Trophoblast cell (in vitro differentiated cells and primary cell): Measurements from ENCODE around the gene FYN.

ENCODE experiments used
- DNase-seq, 2 donors: peaks; one replicate each; pipeline ENCODE4 v3.0.0-alpha.2; 2016
- H2AFZ ChIP-seq: 2 replicates; pipeline ENCODE4 v1.6.1; 2013; ENCODE audit warnings: low read length, moderate library complexity, mild to moderate bottlenecking; ENCODE audit not compliant: insufficient read depth, poor library complexity
- H2AK5ac ChIP-seq: 2 replicates; pipeline ENCODE4 v1.6.1; 2013; ENCODE audit warnings: mild to moderate bottlenecking, low read length
- H2BK120ac ChIP-seq: 2 replicates; pipeline ENCODE4 v1.6.1; 2013; ENCODE audit warnings: low read length, mild to moderate bottlenecking, moderate library complexity; ENCODE audit not compliant: insufficient read depth, poor library complexity
- H2BK12ac ChIP-seq: 2 replicates; pipeline ENCODE4 v1.6.1; 2013; ENCODE audit warnings: mild to moderate bottlenecking, low read length, moderate library complexity
- H2BK5ac ChIP-seq: 2 replicates; pipeline ENCODE4 v1.6.1; 2013; ENCODE audit warnings: low read length, low read depth, moderate library complexity, mild to moderate bottlenecking; ENCODE audit not compliant: poor library complexity
- H3K14ac ChIP-seq: 2 replicates; pipeline ENCODE4 v1.6.1; 2013; ENCODE audit warnings: mild to moderate bottlenecking, low read length
- H3K18ac ChIP-seq: 2 replicates; pipeline ENCODE4 v1.6.1; 2013; ENCODE audit warnings: mild to moderate bottlenecking, low read length
- H3K23ac ChIP-seq: 2 replicates; pipeline ENCODE4 v1.6.1; 2013; ENCODE audit warnings: low read length
- H3K27ac ChIP-seq: 2 replicates; pipeline ENCODE4 v1.5.1; 2013; ENCODE audit warnings: low read depth, mild to moderate bottlenecking, inconsistent platforms, low read length, moderate library complexity
- H3K27me3 ChIP-seq: 2 replicates; pipeline ENCODE4 v1.6.1; 2013; ENCODE audit warnings: inconsistent platforms, mild to moderate bottlenecking, low read length, moderate library complexity; ENCODE audit not compliant: insufficient read depth
- H3K36me3 ChIP-seq, 2 experiments: 1 replicate in 1 of 2; 2 replicates in 1 of 2; pipeline ENCODE4 v1.6.1; 2013; ENCODE audit warnings: low read length in 2 of 2, mild to moderate bottlenecking in 2 of 2, moderate library complexity in 1 of 2; ENCODE audit not compliant: insufficient read depth in 2 of 2, control insufficient read depth in 1 of 2
- H3K4ac ChIP-seq: 2 replicates; pipeline ENCODE4 v1.6.1; 2013; ENCODE audit warnings: low read depth, mild to moderate bottlenecking, low read length, moderate library complexity
- H3K4me1 ChIP-seq, 2 experiments: 1 replicate in 1 of 2; 2 replicates in 1 of 2; pipeline ENCODE4 v1.6.1; 2013; ENCODE audit warnings: low read length in 2 of 2, mild to moderate bottlenecking in 2 of 2, moderate library complexity in 1 of 2; ENCODE audit not compliant: insufficient read depth in 2 of 2, control insufficient read depth in 1 of 2
- H3K4me2 ChIP-seq: 2 replicates; pipeline ENCODE4 v1.6.1; 2013; ENCODE audit warnings: inconsistent platforms, mild to moderate bottlenecking, low read length, moderate library complexity
- H3K4me3 ChIP-seq: 2 replicates; pipeline ENCODE4 v1.5.1; 2013; ENCODE audit warnings: mild to moderate bottlenecking, low read depth, low read length, inconsistent platforms
- H3K79me1 ChIP-seq: one replicate; pipeline ENCODE4 v1.6.1; 2013; ENCODE audit warnings: low read length
- H3K79me2 ChIP-seq: 2 replicates; pipeline ENCODE4 v1.6.1; 2013; ENCODE audit warnings: low read length, mild to moderate bottlenecking; ENCODE audit not compliant: control insufficient read depth, insufficient read depth, poor library complexity
- H3K9ac ChIP-seq: 2 replicates; pipeline ENCODE4 v1.6.1; 2013; ENCODE audit warnings: mild to moderate bottlenecking, low read length
- H3K9me3 ChIP-seq: 2 replicates; pipeline ENCODE4 v1.6.1; 2013; ENCODE audit warnings: low read depth, mild to moderate bottlenecking, control low read depth, inconsistent platforms, low read length; ENCODE audit not compliant: insufficient read depth
- H4K12ac ChIP-seq: 2 replicates; pipeline ENCODE4 v1.6.1; 2013; ENCODE audit warnings: low read depth, mild to moderate bottlenecking, low read length, moderate library complexity
- H4K8ac ChIP-seq: 2 replicates; pipeline ENCODE4 v1.6.1; 2013; ENCODE audit warnings: low read depth, mild to moderate bottlenecking, low read length, moderate library complexity
- H4K91ac ChIP-seq: one replicate; pipeline ENCODE4 v1.6.1; 2013; ENCODE audit warnings: low read depth, mild to moderate bottlenecking, low read length, moderate library complexity
- WGBS: extraction: QIAGEN DNeasy Blood & Tissue Kit; methylation state at CpG from one replicate; pipeline ENCODE4 v1.1.7; 2013; ENCODE audit warnings: missing lambda C conversion rate; ENCODE audit not compliant: insufficient read length, insufficient coverage; ENCODE audit errors: extremely low coverage; 5-methylcytosine and 5-hydroxymethylcytosine counted together

Gene FYN

GRCh38 chr6:111825439-111826086, 47.7 kb downstream of the FYN start:
- Histone ChIP-seq H3K4ac (no peak overlapping the region), H3K23ac (no peak overlapping the region), H3K9ac (no peak overlapping the region), H2BK120ac (no peak overlapping the region), H3K27me3 (no peaks in the 10 kb centered on the region), H3K9me3 (no peaks in the 10 kb centered on the region), H3K4me3 (no peak overlapping the region), H3K4me2 (no peak overlapping the region), H3K36me3 (peaks cover 0 to 2% of the 10 kb centered on the region in 2 experiments), H3K18ac (no peak overlapping the region), H3K79me2 (no peaks in the 10 kb centered on the region), H2BK5ac (no peak overlapping the region), H2AK5ac (no peak overlapping the region), H4K91ac (no peak overlapping the region), H3K27ac (no peak overlapping the region), H2AFZ (no peak overlapping the region), H2BK12ac (no peak overlapping the region), H4K8ac (no peak overlapping the region), H3K14ac (no peak overlapping the region), H4K12ac (no peak overlapping the region), H3K4me1 (peaks cover 3 to 9% of the 10 kb centered on the region in 2 experiments), H3K79me1 (no peaks in the 10 kb centered on the region)
- WGBS, result no CpG with 5 or more reads among the region's 4 CpGs
- no peak for DNase-seq

DNA sequence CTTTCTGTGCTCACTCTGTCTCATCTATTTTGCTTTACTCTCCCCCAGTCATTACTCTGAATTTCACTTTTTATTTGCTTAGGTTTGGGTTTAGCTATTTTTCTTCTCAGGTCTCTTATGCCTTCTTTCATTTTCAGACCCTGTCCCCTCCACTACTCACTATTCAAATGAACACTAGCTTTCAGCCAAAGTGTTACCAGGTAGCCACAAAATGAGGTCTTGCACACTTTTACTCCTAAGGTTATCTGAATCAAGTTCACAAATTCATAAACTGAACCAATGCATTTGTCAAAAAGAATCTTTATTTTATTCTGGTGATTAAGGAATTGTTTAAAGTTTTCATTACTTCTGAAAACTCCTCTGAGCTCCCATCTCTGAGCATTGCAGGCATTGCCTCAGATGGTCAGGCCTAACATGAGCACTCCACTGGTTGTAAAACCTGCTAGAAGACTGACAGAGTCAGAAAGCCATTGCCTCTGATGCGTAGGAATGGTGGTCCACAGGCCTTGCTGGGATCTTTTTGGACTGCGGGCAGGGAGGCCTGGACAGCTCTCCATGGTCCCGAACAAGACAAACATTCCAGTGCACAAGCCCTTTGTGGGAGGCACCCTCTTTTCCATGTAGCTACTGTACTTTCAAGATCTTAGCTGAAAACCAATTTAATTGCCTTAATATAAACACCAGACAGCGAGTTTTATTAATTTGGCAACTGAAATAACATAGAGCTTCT, 48.5 kb downstream of the FYN start:
- no CpG with 5 or more reads among the region's 4 CpGs for WGBS
- no peak overlapping the region for H4K8ac ChIP-seq
- no peak overlapping the region for H3K4me2 ChIP-seq
- H4K91ac ChIP-seq, result no peak overlapping the region
- H2BK5ac ChIP-seq, result no peak overlapping the region
- H3K4ac ChIP-seq, result no peak overlapping the region
- no peak overlapping the region for H3K14ac ChIP-seq
- H3K4me3 ChIP-seq, result no peak overlapping the region
- H3K36me3 ChIP-seq, result peaks cover 0 to 2% of the 10 kb centered on the region in 2 experiments
- H3K27me3 ChIP-seq, result no peaks in the 10 kb centered on the region
- no peak overlapping the region for H3K9ac ChIP-seq
- DNase-seq, result no peak
- H3K9me3 ChIP-seq, result no peaks in the 10 kb centered on the region
- no peak overlapping the region for H3K23ac ChIP-seq
- H2AFZ ChIP-seq, result no peak overlapping the region
- H4K12ac ChIP-seq, result no peak overlapping the region
- H2AK5ac ChIP-seq, result no peak overlapping the region
- no peak overlapping the region for H3K27ac ChIP-seq
- H2BK12ac ChIP-seq, result no peak overlapping the region
- H3K79me2 ChIP-seq, result no peaks in the 10 kb centered on the region
- H2BK120ac ChIP-seq, result no peak overlapping the region
- H3K18ac ChIP-seq, result no peak overlapping the region
- H3K79me1 ChIP-seq, result no peaks in the 10 kb centered on the region
- peaks cover 3 to 6% of the 10 kb centered on the region in 2 experiments for H3K4me1 ChIP-seq

GRCh38 chr6:111823831-111824607, 49.2 kb downstream of the FYN start:
- Histone ChIP-seq H3K14ac (no peak overlapping the region), H3K79me2 (no peaks in the 10 kb centered on the region), H3K27me3 (no peaks in the 10 kb centered on the region), H3K36me3 (peaks cover 0 to 2% of the 10 kb centered on the region in 2 experiments), H3K9ac (no peak overlapping the region), H3K79me1 (no peaks in the 10 kb centered on the region), H2BK5ac (no peak overlapping the region), H3K4me3 (no peak overlapping the region), H2AK5ac (no peak overlapping the region), H3K27ac (no peak overlapping the region), H4K12ac (no peak overlapping the region), H3K9me3 (no peaks in the 10 kb centered on the region), H2BK120ac (no peak overlapping the region), H3K4me1 (peaks cover 0 to 2% of the 10 kb centered on the region in 2 experiments), H2AFZ (no peak overlapping the region), H3K23ac (no peak overlapping the region), H4K91ac (no peak overlapping the region), H4K8ac (no peak overlapping the region), H3K18ac (no peak overlapping the region), H2BK12ac (no peak overlapping the region), H3K4ac (no peak overlapping the region), H3K4me2 (no peak overlapping the region)
- peak; percentile 15 to 62 for DNase-seq
- no CpG with 5 or more reads among the region's 4 CpGs for WGBS

- Histone ChIP-seq H3K79me2 (no peaks in the 10 kb centered on the region), H3K4me2 (no peak overlapping the region), H3K27me3 (no peaks in the 10 kb centered on the region), H3K36me3 (peaks cover 0 to 2% of the 10 kb centered on the region in 2 experiments), H4K91ac (no peak overlapping the region), H2BK5ac (no peak overlapping the region), H3K23ac (no peak overlapping the region), H3K79me1 (no peaks in the 10 kb centered on the region), H3K4me3 (no peak overlapping the region), H3K14ac (no peak overlapping the region), H3K9me3 (no peaks in the 10 kb centered on the region), H3K4me1 (peaks cover 0 to 2% of the 10 kb centered on the region in 2 experiments), H2BK12ac (no peak overlapping the region), H3K9ac (no peak overlapping the region), H2BK120ac (no peak overlapping the region), H3K27ac (no peak overlapping the region), H3K4ac (no peak overlapping the region), H3K18ac (peak overlapping the region; percentile 7), H4K8ac (no peak overlapping the region), H4K12ac (no peak overlapping the region), H2AK5ac (no peak overlapping the region), H2AFZ (no peak overlapping the region)
- WGBS, result no CpG with 5 or more reads among the region's 6 CpGs
- DNase-seq, result no peak
These were observed 50.2 kb downstream of the FYN start for GRCh38 chr6:111823012-111823411.
